HG03060 (cell line): ENCODE data around the gene HLA-DOB.
A peak's percentile ranks its signal among the peaks of the same experiment; 100 is the strongest.

Experiments
- ATAC-seq: cut with Tn5 transposase; IDR thresholded peaks from one replicate; pipeline ENCODE4 v1.9.1; 2021; ENCODE audit warnings: low read depth, moderate number of reproducible peaks; ENCODE audit not compliant: unreplicated experiment

Gene HLA-DOB

DNA sequence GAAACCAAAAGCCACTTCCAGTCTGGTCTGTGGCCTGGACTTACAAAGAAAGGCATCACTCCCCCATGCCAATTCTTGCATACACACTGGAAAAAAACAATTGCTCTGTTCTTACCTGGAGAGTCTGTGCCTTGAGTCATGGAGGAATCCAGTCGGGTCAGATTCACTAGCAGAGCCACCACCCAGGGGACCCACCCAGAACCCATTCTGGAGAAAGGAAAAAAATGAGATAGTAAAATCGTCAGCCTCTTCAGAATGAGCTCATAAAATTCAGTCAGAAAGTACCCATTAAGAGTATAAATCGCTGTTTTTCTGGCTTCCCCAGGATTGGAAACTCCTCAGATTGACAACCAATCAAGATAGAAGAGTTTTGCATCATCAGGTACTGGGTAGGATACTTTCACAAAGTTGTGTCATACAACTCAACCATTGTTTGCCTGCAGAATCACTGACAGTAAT lies at the start of gene HLA-DOB:
Gene HLA-DOB, minus strand, starts transcription at position 257 of the 459 bp plus-strand sequence. Its CDS starts 51 bp downstream, at position 206.
- ATAC-seq: no peak

DNA sequence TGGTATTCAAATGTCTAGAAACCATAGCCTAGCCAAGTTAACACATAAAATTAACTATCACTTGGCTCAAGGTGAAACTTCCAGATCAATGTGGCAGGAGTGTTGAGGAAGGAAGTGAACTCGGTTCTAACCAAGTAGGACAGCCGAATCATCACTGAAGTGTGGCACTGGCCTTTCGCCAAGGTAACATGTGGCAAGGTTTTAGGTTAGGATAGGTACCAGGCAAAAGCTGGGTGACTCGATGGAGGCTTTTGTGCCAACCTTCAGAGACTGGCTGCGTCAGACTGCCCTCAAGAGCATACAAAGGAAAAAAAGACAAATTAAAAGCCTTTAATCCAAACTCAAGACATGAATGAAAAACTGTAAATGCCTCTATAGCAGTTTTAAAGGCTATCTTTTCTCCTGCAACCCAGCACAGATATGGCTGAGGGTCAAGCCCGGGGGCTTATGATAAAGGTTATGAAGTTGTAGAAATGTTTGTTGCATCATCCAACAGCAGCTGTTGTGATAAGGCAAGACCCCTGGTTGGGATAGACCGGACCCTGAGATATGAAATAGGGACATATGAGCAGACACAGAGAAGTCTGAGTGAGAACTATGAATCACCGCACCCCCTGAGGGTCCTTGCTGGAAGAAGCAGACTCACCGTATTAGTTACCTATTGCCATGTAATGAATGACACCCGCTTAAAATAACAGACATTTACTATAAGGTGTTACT lies 49.1 kb upstream of the HLA-DOB start:
- ATAC-seq: no peak

DNA sequence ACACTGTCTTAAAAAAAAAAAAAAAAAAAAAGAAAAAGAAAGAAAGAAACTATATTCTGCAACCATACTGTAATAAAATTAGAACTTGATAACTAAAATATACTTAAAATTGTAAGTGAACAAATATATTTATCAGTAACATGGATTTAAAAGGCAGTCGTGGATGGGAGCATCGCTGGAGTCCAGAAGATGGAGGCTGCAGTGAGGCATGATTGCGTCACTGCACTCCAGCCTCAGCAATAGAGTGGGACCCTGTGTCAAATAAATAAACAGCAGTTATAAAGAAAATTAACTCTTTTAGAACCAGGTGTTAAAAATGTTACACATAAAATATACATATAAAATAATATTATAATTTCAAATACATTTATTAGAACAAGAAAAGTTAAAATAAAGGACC lies 45.9 kb upstream of the HLA-DOB start:
- no peak for ATAC-seq

DNA sequence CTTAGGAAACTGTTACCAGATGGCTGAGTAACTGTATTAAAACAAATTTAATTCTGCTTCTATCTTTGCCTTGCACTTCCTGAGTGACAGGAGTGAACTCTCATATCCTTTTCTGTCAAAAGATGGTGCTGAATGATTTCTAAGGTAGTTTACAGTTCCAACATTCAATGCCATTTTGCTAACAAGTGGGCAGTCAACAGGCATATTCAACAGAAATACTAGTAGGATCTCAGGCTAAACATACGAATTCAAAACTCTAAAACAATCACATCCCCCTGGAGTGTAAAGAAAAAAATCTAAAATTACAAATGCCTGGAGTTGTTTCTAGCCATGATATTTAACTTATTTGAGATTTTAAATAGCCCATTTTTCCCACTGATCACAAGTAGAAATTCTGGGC lies 43.9 kb upstream of the HLA-DOB start:
- no peak for ATAC-seq

DNA sequence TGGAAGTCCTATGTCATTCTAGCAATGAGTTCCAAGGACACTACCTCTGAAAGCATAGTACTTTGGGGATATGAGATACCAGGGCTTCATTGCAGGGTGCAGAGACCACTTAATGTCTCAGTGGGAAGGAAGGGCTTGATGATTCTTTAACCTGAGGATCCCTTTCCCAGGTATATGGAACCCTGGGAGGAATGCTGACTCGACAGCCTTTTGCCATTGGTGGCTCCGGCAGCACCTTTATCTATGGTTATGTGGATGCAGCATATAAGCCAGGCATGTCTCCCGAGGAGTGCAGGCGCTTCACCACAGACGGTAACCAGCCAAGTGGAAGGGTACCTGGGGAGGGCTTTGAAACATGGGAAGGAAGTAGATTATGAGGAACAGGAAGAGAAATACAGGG lies 41.4 kb upstream of the HLA-DOB start:
- no peak for ATAC-seq

DNA sequence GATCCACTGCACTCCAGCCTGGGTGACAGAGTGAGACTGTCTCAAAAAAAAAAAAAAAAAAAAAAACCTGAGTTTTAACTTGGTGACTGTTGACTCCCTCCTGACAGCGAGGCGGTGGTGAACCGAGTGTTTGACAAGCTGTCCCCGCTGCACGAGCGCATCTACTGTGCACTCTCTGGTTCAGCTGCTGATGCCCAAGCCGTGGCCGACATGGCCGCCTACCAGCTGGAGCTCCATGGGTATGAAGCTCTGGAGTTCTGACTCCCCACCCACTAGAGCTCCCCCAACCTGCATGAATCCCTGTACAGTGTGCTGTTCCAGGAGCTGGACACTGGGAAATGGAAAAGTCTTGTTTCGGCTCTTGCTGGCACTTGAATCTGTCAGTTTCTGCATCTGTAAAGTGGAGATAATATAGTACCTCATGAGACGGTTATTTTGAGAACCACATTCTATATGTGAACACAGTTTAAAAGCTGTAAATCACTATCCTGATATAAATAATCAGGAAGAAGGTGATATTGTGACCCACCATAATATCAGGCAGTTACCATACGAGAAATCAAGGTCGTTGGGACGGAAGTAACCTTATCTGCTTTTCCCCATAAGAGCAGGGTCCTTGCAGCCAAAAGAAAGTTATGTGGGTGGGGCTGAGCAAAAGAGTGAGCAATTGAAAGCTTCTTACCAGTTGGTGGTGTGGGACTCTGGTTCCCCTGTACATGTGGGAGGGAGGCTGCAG lies 40.5 kb upstream of the HLA-DOB start:
- ATAC-seq: no peak

DNA sequence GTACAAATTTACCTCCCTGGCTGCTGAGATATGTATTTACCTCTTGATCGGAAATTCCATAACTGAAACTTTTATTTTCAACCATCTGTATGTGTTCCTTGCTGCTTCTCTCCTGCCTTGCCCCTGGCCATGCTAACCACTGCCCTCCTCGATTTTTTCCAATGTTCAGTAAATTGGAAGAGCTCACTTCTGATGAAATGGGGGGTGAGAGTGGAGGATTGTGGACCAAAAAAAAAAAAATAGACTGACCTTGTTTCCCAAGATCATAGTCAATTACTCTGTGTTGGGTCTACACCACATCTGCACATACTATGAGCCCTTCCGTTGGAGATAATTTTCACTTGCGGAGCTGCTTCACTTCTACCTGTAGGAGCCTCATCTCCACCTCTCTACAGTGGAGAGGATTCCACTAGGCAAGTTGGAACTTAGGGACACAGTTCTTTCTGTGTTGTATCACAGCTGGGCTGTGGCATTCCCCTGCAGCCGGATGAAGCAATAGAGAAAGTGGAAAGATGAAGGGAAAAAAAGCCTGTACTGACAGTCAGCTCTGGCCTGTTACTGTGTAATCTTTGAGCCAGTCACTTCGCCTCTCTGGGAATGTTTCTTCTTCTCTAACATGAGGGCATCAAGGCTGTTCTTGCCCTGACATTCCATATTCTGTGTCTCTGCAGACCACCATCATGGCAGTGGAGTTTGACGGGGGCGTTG lies 38.8 kb upstream of the HLA-DOB start:
- no peak for ATAC-seq

DNA sequence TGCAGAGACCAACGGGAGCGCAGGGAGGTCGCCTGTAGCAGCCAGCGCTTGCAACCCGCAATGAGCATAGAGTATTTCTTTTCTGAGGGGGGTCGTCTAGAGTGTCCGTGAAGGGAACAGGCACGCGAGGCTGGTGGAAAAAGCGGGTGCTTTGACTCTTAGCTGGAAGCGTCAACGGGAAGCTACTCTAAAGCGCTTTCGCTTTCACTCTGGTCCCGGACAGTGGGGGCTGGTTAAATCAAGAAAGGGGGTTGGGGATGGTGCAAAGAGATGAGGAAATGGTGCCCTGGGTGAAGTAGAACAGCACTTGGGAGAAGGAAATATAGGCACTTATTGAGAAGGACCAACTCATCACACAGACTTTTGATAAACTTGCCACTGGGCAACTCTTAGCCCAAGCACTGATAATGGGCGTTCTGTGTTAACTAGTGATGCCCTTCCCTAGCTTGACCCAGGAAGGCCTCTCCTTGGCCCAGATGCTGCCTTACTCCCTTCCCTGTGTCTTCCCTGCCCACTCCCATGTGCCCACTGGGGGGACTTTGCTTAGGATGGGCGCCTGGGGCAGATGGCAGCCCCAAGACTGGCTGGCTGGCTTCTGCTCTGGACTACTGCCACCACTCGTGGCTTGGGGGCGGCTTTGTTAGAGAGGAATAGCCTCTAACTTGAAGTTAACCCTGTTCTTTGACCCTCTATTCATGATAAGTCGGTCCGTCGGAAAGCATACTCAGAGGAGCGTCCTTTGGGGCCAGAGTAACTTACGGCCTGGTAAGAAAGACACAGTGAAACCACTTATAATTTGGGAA lies 37.8 kb upstream of the HLA-DOB start:
- ATAC-seq: peak; percentile 19

DNA sequence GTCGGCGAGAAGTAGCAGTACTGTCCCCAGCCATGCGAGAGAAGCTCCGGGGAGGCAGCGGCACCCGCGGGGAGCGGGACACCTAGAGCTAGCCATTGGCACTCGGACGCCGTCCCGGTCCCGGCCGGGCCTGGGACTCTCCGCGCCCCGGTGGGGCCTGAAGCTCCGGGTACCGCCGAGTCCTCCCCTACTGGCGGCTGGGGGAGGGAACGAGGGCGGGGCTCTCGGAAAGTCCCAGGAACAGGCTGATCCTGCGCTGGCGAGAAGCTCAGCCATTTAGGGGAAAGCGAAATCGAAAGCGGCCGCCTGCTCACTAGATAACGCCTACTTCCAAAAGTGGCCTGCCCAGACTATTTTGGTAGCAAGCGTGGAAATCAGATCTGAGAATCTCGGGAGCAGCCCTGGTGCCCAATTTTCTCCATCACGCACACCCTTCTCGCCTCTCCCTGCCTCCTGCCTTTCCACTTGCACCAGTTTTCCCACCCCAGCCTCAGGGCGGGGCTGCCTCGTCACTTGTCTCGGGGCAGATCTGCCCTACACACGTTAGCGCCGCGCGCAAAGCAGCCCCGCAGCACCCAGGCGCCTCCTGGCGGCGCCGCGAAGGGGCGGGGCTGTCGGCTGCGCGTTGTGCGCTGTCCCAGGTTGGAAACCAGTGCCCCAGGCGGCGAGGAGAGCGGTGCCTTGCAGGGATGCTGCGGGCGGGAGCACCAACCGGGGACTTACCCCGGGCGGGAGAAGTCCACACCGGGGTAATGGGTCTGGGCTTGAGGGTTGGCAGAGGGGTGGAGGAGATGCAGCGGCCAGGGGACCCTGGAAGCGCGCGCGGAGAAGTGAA lies 37.0 kb upstream of the HLA-DOB start, which contains the start of the genes PSMB9 and TAP1:
Gene PSMB9, plus strand, starts transcription at position 652 of the 835 bp plus-strand sequence. Its CDS starts 38 bp downstream, at position 690.
Gene TAP1, minus strand, starts transcription at position 164 of the 835 bp plus-strand sequence. Its CDS starts 68 bp downstream, at position 96.
- ATAC-seq: peak; percentile 38

DNA sequence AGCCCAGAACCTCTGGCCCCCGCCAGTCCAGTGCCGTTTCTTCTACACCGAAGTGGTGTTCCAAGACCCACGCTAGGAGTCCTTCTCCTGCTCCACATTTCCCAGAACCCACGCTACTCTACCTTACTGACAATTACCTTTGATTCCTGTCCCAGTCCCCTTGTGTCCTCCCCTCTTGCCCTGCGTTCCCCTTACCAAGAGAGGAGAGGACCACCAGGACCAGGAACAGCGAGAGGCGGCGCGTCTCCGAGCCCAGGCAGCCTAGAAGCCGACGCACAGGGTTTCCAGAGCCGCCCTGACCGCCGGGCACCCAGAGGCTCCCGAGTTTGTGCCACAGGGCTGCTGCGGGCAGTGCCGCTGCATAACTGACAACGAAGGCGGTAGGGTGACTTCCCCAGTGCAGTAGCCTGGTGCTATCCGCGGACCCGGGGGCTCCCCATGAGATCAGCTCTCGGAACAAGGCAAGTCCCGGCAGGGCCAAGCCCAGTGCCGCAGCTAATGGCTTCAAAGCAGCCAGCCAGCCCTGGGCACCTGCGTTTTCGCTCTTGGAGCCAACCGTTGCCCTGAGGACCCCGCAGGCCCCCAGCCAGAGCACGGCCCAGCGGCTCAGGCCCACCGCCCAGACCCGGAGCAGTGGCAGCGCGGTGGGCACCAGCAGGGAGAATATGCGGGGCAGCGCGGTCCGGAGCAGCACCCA lies 36.2 kb upstream of the HLA-DOB start:
- peak; percentile 16 for ATAC-seq

DNA sequence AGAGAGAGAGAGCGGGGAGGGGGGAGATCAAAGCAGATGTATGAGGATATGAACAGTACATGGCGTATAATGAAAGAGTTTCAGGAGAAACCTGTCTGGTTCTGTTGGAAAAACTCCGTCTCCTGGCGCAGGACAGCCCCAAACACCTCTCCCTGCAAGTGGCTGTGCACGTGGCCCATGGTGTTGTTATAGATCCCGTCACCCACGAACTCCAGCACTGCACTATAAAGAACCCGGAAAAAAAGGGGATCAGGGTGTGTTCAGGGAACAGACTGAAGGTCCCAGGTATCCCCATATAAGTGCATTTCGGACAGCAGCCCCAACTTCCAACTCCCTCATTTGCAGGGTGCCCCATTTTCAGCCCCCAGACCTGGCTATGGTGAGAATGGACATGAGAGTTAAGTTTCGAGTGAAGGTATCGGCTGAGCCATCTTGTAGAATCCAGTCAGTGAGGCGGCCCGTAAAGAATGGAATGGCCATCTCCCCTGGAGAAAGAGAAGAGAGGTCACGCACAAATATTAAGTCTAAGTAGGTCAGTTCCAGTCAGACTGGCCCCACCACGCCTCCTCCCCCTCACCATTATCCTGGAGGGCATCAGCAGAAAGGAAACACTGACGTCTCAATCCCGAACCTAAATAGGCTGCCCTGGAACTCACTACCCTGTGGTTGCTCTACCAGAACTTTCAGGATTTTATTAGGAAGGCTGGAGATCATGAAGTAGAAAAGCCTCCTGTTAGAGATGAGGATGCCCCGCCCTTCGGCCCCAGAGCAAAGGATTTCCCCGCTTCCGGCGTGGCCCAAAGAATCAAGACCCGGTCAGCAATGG lies 35.4 kb upstream of the HLA-DOB start:
- no peak for ATAC-seq

DNA sequence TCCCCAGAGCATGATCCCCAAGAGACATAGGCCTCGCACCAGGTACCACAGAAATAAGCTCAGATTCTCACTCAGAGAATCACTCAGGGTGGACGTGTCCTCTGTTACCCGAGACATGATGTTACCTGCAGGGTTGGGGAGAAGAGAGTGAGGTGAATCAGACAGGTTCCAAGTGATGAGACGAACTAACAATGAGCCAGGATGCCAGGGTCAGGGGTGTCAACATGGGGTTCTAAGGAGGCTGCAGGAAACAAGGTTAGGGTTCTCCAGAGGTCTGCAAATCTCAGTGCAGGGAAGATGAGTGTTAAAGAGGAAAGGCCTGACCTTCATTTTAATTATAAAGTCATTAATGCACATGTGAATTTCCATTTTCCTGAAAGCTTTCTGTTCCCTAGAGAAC lies 34.2 kb upstream of the HLA-DOB start:
- ATAC-seq: no peak

DNA sequence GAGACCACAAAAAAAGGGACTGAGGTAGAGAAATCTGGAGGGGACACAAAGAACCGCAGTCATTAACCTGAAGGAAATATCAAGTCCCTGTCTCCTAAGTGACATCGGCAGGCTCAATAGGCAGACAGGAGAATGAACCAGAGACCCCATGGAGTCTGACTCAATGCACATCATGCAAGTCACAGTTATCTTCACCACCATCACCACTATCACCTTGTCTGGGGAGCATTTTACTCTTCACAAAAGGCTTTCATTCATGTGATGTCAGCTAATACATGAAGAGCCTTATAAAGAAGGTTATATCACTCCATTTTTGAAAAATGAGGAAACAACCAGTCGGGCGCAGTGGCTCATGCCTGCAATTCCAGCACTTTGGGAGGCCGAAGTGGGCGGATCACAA lies 32.3 kb upstream of the HLA-DOB start:
- no peak for ATAC-seq

DNA sequence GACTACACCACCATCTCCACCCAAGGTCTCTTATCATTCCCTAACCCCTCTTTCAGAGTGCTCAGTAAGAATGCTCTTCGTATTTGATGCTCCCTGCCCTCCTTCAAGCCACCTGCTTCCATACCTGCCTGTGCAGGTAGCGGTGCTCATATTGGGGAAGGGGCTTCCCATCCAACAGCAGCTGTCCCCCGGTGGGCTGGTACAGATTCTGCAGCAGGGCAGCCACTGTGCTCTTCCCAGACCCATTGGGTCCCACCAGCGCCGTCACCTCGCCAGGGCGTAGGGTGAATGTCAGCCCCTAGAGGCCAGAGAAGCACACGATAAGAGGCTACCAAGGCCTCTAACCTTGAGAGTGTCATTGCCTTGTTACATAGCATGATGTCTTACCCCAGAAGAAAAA lies 31.0 kb upstream of the HLA-DOB start:
- no peak for ATAC-seq

DNA sequence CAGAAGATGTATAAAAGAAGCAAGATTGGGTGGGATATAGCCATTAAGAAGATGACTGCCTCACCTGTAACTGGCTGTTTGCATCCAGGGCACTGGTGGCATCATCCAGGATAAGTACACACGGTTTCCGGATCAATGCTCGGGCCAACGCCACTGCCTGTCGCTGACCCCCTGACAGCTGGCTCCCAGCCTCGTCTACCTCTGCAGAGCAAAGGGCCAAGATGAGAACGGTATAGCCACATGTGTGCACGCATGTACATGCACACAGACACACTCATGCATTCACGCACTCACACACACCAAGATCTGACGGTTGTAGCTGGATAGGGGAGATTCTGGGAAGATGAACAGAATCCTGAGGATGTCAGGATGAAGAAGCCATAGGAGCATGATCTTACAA lies 30.2 kb upstream of the HLA-DOB start:
- no peak for ATAC-seq

DNA sequence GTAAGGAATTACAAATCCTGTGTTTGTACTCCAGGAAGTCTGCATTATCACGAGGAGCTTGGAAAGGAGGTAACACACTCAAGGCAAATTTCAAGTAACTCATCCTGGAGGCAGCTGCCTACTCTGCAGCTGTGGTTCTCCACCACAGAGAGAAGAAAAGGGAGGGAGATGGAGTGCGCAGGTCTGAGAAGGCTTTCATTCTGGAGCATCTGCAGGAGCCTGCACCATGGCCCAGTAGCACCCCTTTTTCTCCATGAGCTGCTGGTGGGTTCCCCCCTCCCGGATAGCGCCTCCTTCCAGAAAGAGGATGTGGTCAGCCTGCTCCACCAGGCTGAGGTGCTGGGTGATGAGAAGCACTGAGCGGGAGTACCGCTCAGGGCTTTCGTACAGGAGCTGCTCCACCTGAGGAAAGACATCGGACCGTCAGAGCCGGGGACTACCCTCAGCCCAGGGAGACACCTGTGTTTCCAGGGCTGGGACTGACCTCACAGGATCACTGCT lies 28.6 kb upstream of the HLA-DOB start:
- no peak for ATAC-seq

DNA sequence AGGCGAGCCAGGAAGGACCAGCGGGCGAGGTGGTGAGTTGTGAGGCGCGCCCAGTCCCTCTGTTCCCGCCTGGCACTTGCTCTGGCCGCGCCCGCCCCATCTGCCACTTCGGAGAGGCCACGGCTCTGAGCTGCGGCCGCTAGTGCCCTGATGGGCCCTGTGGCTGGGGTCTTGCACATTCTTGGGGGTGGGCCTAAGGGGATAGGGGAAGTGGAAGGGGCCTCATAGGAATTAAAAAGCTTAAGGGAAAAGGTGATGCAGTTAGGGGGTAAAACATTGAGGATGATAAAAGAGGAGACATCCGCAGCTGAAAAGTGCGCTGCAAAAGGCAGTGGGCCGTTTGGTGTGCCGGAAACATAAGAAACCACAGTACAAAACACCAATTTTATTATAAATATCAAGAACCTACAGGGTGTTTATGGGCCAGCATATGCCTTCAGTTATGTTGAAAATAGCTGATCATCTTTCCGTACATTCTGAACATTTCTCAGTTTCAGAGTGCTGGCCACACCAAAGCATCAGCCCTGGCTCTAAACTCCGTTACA lies 28.1 kb upstream of the HLA-DOB start:
- no peak for ATAC-seq
